ENCODE results near the gene DYNLT2B. TPM values are rescaled to one million over a fixed set of nuclear protein-coding genes. Genes with fewer than 3 reads are reported as not detected.
"Not testable (repeated sequence)": the region's sequence is repeated elsewhere in the genome, so short reads cannot be mapped to it uniquely, and the experiment has no call there.

DYNLT2B gene
- polyA plus RNA-seq (ENCODE audit: insufficient read length): 8.7 TPM

DNA sequence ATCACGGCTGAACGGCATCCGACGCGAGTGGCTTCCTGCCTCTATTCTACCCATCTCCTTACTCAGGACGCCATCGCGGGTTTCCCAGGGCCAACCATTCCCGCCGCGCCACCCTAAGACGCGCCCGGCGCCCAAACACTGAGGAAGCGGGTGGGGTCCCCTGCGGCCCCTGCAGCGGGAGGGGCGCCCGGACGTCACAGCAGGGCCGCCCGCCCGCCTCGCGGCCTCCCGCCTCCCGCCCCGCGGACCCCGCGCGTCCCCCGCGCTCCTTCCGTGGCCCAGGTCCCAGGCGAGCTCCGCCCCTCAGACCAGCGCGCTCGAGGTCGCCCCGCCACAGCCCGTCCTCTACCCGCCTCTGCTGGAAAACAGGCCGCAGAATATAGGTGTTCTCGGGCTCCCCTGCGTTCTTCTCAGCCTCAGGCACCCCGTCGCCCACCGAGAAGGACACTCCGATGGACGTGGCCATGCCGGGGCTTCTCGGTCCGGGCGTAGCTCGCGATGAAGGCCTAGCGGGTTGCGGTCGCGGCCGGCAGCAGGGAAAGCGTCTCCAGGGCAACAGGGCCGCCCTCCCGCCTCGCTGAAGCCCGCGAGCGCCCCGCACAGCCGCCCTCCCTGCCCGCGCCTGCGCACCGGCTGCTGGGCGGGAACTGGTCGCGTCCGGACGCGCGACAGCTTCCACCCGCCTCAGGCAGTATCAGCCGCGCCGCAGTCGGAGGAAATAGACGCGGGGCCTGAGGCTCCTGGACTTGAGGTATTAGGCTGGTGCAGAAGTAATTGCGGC is at the start of gene DYNLT2B:
Gene DYNLT2B (minus strand): TSS at position 554 of the 781 bp plus-strand sequence. CDS start 88 bp downstream, at position 466.
- peak; percentile 60 for DNase-seq (ENCODE audit: low read depth)

DNA sequence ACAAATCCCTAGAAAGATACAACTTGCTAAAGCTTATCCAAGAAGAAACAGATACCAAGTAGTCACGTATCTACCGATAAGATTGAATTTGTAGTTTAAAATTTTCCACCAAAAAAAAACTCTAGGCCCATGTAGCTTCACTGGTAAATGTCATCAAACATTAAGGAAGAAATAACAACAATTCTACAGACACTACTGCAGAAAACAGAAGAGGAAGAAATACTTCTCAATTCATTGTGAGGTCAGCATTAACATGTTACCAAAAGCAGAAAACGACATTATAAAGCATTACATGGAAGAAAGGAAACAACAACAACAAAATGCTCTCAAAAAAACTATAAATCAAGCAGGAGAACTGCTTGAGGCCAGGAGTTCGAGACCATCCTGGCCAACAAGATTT is 47.7 kb upstream of the DYNLT2B start:
- no peak for DNase-seq (ENCODE audit: low read depth)

DNA sequence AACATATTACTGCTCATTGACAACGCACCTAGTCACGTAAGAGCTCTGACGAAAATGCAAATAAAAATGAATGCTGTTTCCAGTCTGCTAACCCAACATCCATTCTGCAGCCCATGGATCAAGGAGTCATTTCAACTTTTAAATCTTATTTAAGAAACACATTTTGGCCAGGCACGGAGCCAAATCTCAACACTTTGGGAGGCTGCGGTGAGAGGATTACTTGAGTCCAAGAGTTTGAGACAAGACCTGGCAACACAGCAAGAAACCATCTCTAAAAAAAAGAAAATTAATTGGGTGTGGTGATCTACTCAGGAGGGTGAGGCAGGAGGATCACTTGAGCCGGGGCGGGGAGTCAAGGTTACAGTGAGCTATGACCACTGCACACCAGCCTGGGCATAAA is 42.5 kb upstream of the DYNLT2B start:
- no peak for DNase-seq (ENCODE audit: low read depth)

DNA sequence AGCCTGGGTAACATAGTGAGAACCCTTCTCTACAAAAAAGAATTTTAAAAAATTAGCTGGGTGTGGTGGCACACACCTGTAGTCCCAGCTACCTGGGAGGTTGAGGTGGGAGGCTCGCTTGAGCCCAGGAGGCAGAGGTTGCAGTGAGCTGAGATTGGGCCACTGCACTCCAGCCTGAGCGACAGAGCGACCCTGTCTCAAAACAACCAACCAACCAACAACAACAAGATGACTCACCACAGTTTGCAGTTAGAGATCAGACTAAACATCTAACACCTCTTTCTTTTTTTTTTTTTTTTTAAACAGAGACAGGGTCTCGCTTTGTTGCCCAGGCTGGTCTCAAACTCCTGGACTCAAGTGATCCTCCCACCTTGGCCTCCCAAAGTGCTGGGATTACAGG is 40.5 kb upstream of the DYNLT2B start:
- not testable (repeated sequence) for DNase-seq (ENCODE audit: low read depth)

DNA sequence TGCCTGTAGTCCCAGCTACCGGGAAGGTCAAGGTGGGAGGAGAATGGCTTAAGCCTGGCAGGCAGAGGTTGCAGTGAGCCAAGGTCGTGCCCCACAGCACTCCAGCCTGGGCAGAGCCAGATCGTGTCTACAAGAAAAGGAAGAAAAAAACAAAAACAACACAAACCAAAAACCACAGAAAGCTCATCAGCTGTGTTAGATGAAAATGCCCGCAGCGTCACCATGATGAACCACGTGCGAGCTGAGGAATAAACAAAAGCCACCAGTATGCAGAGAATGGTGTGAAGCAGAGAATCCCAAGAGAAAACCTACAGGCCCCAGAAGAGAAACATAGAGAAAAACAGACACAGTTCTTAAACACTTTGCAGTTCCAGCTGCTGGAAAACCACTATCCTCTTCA is 39.9 kb upstream of the DYNLT2B start:
- DNase-seq (ENCODE audit: low read depth): no peak

DNA sequence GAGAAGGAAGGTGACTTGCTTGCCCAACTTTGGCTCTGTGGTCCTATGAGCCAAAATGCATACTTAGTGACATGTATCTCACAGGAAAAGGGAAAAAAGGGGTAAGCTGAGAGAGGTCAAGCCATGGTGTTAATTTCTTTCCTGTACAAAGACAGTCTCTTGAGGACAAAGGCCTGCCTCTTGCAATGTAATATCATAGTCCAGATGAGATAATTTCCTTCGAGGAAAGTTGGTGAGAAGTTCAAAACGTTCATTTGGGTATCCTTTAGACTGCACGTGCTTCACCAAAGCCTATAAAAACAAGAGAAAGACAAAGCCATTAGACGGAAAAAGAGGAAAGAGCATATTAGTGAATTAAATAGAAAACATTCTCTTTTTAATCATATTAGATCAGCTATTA is 38.5 kb upstream of the DYNLT2B start:
- DNase-seq (ENCODE audit: low read depth): no peak

DNA sequence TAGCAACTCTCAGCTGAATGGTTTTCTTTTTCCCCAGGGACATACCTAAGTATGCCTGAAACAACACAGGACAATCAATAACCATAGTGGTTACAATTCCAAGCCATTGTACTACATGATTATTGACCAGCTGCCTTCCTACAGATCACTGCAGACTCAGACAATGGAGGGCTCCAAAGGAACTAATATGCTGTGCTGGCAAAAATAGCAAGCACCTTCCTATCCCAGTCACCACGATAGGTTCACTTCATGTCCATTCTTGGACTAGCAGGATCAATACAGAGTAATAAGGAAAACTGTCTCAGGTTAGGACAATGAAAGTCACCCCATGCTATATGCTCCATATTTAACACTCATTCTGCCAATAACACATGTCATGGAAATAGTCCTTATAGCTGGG is 37.6 kb upstream of the DYNLT2B start:
- DNase-seq (ENCODE audit: low read depth): no peak

DNA sequence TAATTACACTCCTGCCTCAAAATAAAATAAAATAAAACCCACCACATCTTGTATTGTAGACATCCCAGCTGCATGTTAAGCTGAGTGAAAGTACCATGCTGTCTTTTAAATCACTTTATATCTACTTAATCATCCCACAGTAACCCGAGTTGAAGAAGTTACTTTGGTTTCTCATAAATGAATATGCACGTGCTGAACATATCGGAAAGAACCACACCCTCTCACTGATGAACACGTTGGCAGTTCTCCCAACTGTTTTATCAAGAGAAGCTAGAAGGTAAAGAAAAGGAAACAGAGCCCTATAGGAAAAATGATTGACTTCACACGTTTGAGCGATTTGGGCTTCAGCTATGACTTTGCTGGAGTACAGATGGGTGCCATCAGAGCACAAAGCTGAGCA is 36.1 kb upstream of the DYNLT2B start:
- DNase-seq (ENCODE audit: low read depth): no peak

DNA sequence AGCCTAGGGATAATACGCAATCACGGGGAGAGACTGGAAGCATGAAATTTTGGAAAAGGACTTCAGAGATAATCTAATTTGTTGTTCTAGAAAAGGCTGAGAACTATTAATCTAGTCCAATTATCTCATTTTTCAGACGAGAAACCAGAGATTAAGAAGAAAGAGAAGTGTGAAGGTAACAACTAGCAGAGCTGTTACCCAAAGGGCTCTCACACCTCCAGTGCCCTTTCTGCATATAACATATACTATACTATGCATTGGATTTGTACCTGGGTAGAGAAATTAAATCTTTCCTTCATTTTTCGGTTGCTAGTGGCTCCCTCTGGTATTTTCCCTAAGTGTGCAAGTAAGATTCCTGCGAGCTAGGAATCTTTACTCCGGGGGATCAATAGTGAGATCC is 33.5 kb upstream of the DYNLT2B start:
- no peak for DNase-seq (ENCODE audit: low read depth)

DNA sequence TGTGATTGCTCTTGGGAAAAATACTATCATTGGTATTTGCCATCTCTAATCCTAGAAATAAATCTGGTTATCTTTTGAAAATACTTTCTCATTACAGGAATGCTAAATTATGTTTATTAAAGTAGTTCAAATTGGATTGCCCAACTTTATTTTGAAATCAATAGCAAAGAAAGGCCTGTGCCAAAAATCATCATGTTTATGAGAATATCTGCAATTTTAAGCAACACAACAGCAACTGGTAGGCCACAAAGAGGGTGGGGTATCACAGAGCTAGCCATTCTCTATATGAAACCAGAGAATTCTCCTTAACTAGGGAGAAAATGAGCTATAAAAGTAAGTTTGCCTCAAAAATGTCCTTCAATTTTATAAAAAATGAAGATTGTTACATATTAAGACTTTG is 32.0 kb upstream of the DYNLT2B start:
- no peak for DNase-seq (ENCODE audit: low read depth)

DNA sequence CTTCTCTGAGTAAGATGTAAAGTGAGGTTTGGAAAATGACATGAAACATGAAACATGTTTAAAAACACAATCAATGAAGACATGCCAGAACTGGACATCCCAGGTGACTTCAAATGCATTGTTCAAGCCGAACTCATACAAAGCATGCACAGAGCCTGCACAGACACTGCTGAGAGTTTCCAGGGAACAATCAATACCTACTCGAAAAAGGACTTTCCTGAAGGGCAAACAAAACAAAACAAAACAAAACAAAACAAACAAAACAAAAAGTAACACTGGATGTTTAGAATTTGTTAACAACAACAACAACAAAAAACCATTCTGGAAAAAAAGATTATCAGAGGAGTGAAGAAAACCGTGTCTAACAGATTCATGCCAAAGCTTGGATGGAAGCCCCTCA is 30.7 kb upstream of the DYNLT2B start:
- DNase-seq (ENCODE audit: low read depth): no peak

DNA sequence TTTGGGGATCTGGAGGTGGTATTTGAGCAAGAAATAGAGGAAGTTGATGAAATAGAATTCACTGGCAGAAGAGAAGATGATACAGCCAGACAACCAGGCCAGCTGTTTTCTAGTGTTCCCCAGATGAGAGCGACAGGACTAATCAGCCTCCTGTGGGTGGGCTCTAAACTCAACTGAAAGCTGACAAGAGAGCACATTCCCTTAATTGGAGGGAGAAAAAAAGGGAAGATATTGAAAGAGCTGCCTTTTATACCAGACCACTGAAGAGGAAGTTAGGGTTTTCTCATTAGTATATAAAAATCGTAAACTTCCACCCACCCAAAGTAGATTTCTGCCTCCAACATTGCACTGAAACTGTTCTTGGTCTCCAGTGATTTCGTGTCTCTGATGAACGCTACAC is 26.6 kb upstream of the DYNLT2B start:
- DNase-seq (ENCODE audit: low read depth): no peak

DNA sequence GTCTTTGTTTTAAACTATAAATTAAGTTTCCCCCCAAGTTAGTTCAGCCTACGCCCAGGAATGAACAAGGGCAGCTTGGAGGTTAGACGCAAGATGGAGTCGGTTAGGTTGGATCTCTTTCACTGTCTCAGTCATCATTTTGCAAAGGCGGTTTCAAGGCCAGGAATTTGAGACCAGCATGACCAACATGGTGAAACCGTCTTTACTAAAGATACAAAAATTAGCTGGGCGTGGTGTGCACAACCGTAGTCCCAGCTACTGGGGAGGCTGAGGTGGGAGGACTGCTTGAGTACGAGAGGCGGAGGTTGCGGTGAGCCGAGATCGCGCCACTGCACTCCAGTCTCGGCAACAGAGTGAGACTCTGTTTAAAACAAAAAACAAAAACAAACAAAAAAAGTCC is 25.9 kb upstream of the DYNLT2B start:
- DNase-seq (ENCODE audit: low read depth): not testable (repeated sequence)

DNA sequence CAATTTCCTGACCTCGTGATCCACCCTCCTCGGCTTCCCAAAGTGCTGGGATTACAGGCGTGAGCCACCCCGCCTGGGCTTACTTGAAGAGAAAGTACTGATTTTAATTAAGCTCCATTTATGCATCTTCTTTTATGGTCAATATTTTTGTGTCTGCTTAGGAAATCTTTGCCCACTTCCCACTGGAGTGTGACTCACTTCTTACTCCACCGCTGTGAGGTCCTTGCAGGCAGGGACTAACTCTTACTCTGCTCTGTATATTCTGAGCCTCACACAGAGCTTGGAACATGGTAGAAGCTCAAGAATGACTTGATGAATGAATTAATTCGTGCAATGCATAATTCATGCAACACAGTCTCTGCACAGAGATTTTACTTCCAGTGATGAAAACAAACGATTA is 23.1 kb upstream of the DYNLT2B start:
- no peak for DNase-seq (ENCODE audit: low read depth)

DNA sequence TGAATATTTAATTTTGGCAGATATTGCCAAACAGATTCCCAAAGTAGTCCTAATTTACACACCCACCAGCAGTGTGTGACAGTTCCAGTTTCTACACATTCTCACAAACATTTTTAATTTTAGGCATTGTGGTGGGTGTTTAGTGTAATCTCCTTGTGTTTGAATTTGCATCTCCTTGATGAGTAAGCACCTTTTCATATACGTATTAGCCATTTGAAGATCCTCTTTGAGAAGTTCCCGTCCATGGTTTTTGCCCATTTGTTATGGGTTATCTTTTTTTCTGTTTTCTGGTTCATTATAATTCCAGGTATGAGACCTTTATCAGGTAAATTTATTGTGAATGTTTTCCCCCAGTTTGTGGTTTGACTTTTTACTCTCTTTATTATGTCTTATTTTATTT is 22.4 kb upstream of the DYNLT2B start:
- DNase-seq (ENCODE audit: low read depth): no peak

DNA sequence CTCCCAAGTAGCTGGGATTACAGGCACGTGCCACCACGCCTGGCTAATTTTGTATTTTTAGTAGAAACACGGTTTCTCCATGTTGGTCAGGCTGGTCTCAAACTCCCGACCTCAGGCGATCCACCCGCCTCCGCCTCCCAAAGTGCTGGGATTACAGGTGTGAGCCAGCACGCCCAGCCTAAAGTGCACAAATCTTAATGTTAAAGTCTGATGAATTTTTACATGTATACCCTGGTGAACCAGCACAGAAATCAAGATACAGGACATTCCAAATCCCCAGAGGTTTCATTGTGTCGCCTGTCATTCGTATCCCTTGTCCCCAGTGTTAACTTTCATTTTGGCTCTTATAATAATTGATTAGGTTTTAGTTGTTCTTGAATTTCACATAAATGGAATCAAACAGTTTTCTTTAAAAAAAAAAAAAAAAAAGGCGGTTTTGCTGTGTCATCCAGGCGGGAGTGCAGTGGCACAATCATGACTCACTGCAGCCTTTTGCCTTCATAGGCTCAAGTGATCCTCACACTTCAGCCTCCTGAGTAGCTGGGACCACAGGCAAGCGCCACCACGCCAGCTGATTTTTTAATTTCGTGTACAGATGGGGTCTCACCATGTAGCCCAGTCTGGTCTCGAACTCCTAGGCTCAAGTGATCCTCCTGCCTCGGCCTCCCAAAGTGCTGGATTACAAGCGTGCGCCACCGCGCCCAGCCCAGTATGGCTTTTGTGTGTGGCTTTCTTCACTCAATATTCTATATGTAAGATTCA is 21.6 kb upstream of the DYNLT2B start:
- no peak for DNase-seq (ENCODE audit: low read depth)

DNA sequence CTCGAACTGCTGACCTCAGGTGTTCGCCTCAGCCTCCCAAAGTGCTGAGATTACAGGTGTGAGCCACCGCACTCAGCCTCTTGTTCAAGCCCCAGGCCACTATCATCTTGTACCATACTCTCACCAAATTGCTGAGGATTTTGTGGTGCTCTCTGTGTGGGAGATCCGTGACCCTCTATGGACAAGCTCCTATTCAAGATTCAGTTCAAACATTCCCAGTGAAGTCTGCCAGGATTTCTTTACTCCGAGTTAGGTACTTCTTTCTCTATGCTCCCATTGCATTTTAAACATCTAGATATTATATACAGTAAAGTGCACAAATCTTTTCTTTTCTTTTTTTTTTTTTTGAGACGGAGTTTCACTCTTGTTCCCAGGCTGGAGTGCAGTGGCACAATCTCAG is 21.0 kb upstream of the DYNLT2B start:
- DNase-seq (ENCODE audit: low read depth): no peak

DNA sequence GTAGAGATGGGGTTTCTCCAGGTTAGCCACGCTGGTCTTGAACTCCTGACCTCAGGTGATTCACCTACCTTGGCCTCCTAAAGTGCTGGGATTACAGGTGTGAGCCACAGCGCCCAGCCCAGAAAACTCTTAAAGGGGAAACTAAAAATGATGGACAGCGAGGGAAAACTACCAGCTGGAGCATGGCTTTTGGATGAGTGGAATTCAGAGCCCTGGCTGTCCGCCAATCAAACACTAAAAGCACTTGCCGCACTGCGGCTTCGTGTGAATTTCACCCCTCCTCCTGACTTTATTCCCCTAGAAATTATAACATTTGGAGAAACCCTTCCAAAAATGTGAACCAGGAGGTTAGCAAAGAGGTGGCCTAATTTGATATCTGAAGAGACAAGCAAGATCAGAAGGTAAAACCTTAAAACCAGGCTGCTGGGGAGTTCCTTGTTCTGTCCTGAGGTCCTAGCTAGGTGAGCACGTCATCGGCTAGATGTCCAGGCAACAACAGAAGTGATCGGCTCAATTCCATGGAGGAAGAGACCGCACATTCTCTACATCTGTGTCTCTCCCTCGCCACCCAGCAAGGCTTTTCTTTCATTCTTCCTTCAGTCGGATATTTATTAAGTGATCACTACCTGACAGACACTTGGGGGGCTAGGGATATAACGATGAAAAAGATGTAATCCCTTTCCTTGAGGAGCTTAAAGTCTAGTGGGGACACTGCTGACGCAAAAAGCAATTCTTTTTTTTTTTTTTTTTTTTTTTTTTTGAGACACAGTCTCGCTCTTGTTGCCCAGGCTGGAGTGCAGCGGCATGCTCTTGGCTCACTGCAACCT is 18.5 kb upstream of the DYNLT2B start:
- no peak for DNase-seq (ENCODE audit: low read depth)

DNA sequence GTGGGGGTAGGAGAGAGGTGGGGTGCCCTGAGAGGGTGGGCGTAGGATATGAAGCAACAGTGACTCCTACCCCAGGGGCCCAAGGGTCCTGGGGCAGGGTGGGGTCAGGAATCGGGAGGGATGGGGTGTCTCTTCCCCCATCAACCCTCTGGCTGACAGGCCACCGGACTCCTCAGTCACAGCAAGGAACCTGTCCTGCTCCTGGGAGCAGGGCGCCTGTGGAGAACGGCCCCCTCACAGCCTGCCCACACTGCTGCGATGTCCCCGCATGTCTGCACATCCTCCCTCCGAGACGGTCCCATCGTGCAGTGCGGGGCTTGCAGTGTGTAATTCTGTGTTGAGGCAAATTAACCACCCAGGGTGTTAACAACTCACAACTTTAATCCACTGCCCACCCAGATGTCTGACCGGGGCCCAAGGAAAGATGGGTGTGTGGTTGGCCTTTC is 17.5 kb upstream of the DYNLT2B start:
- DNase-seq (ENCODE audit: low read depth): no peak

DNA sequence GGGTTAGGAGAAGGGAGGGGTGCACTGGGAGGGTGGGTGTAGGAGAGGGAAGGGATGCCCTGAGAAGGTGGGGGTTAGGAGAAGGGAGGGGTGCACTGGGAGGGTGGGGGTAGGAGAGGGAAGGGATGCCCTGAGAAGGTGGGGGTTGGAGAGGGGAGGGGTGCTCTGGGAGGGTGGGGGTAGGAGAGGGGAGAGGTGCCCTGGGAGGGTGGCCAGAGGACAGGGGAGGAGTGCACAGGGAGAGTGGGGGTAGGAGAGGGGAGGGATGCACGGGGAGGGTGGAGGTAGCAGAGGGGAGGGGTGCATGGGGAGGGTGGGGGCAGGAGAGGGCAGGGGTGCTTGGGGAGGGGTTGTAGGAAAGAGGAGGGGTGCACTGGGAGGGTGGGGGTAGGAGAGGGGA is 16.9 kb upstream of the DYNLT2B start:
- no peak for DNase-seq (ENCODE audit: low read depth)

DNA sequence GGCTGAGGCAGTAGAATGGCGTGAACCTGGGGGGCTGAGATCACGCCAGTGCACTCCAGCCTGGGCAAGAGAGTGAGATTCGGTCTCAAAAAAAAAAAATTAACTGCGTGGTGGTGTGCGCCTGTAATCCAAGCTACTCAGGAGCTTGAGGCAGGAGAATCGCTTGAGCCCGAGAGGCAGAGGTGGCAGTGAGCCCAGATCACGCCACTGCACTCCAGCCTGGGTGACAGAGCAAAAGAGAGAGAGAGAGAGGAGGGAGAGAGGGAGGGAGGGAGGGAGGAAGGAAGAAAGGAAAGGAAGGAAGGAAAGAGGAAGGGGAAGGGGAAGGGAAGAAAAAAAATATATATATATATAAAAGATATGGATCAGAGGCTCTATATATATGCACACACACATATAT is 14.1 kb upstream of the DYNLT2B start:
- DNase-seq (ENCODE audit: low read depth): no peak

DNA sequence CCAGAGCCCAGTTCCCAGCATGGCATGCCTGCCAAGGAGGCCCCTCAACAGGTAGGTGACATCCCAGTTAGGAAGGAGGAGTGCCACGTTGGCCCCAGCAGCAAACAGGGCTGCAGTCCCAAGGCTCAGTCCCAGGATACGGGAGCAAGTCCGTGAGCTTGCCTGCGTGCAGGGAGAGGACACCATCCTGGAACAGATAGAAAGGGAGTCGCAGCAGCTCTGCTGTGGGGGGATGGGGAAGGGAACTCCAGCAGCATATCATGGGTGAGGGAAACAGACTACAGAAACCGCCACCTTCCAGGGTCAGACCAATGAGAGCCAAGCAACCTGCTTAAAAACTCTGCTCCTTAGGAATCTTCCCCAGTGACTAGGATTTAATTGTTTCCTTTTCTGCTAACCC is 9.4 kb upstream of the DYNLT2B start:
- no peak for DNase-seq (ENCODE audit: low read depth)

All from forelimb muscle (tissue), 1 donor.